Activated CD8-positive, alpha-beta memory T cell treated with anti-CD3 and anti-CD28 coated beads for 36 hours (primary cell): ENCODE results near the gene ACOT2. TPM values are rescaled to one million over a fixed set of nuclear protein-coding genes. Genes with fewer than 3 reads are reported as not detected.

Experiments
- CTCF ChIA-PET: fragments of 350-600 bp; sonication (Branson Sonifier 250); formaldehyde crosslinking; loops from one replicate; lab custom pipeline; 2021; ENCODE audit warnings: antibody characterized with exemption; lab: Charles Lee
- POLR2A ChIA-PET: fragments of 350-600 bp; sonication (Branson Sonifier 250); formaldehyde crosslinking; loops from one replicate; lab custom pipeline; 2021; ENCODE audit warnings: antibody characterized with exemption; lab: Charles Lee
- total RNA-seq, 2 experiments: library from RNA; stranded (reverse); gene quantifications; one replicate each; pipeline ENCODE4 v1.2.3, GENCODE V29; 2021

ACOT2 gene
- total RNA-seq, 2 experiments from 2014 or later, result 10.8 to 13.2 TPM

DNA sequence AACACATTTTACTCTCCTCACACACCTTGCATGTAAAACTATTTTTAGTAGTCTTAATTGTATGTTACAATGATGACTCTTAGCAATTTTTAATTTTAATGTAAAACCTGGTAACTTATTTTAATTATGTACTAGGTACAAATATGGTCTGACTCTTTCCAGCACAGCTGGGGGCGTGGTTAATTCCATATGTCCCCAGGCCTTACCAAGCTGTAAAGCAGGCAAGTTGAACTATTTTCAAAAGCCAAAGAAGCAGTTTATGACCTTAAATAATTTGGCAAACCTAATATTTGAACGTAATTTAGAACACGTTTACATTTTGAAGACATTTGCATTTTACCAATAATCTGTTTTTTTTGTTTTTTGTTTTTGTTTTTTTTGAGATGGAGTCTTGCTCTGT lies 34.0 kb downstream of the ACOT2 start:
- POLR2A ChIA-PET, result no interaction called here
- CTCF ChIA-PET, result no interaction called here

DNA sequence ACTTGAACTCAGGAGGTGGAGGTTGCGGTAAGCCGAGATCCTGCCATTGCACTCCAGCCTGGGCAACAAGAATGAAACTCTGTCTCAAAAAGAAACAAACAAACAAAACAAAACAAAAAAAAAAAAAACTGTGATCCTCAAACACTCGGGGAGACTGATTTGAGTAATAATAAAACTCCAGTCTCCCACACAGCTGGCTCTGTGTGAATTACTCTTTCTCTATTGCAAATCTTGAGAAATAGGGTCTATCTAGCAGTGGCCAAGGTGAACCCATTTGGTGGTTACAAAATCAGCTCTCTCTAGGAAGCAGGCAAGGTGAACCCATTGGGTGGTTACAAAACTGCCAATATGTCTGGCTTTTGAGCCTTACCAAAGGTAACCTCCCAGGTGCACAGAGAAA lies 37.3 kb downstream of the ACOT2 start:
- ChIA-PET POLR2A (interaction anchor here (0.7 kb wide), 1 partner anchor 276 kb away, joined by 3 read pairs; no protein-coding TSS in a partner anchor), CTCF (interaction anchor here (1.4 kb wide), 1 partner anchor 26 kb away, joined by 4 read pairs; no protein-coding TSS in a partner anchor)

DNA sequence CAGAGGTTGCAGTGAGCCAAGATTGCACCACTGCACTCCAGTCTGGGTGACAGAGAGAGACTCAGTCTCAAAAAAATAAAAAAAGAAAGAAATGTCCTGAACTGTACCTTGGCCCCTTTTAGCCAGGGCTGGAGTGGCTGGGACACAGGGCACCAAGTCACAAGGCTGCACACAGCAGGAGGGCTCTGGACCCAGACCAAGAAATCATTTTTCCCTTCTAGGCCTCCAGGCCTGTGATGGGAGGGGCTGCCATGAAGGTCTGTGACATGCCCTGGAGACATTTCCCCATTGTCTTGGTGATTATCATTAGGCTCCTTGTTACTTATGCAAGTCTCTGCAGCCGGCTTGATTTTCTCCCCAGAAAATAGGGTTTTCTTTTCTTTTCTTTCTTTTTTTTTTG lies 38.2 kb downstream of the ACOT2 start:
- CTCF ChIA-PET, result interaction anchor here (1.4 kb wide), 1 partner anchor 25 kb away, joined by 4 read pairs; no protein-coding TSS in a partner anchor
- POLR2A ChIA-PET, result no interaction called here

DNA sequence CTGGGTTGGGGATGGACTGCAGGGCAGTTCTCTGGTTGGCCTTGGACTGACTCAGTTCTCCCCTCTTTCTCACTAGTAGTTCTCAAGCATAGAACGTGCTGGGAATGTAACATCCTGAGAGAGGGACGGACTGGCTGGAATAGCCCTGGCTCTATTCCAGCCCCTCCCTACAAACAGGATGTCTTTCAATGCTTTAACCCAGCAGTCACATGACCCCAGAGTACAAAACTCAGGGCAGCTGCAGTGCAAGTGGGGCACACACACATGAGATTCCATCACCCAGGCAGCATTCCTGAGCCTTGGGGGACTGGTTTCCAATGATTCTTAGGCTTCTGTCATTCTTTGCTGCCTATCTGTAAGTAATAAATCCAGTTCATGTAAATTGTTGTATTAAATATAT lies 41.7 kb downstream of the ACOT2 start:
- CTCF ChIA-PET, result interaction anchor here (0.7 kb wide), 1 partner anchor 102 kb away, joined by 3 read pairs; no protein-coding TSS in a partner anchor

DNA sequence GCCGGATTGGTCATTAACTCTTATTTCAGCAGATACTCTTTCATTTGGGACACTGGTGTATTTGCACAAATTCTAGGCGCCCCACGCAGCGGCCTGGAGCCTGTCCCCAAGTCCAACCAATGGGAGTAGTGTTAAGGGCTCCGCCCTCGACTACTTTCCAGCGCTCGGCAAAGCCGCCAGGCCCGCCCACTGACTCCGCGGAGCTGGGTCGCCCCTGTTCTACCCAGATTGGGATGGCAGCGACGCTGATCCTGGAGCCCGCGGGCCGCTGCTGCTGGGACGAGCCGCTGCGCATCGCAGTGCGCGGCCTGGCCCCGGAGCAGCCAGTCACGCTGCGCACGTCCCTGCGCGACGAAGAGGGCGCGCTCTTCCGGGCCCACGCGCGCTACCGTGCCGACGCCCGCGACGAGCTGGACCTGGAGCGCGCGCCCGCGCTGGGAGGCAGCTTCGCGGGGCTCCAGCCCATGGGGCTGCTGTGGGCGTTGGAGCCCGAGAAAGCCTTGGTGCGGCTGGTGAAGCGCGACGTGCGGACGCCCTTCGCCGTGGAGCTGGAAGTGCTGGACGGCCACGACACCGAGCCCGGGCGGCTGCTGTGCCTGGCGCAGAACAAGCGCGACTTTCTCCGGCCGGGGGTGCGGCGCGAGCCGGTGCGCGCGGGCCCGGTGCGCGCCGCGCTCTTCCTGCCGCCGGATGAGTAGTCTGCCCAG lies 43.5 kb downstream of the ACOT2 start, which contains the start of gene ACOT6:
ACOT6 (plus strand) TSS at position 179 of the 707 bp plus-strand sequence; CDS start at position 234, 55 bp downstream.
- CTCF ChIA-PET, result interaction anchor here (0.7 to 1.4 kb wide), 3 partner anchors 14 to 42 kb away, joined by 3 to 5 read pairs (median 4); no protein-coding TSS in a partner anchor
- POLR2A ChIA-PET, result interaction anchor here (0.5 to 1.7 kb wide), 6 partner anchors 20 to 1681 kb away, joined by 3 to 8 read pairs (median 4); partner anchors contain the start of genes ACOT2, ACOT4 and RIOX1

More for the DNA sequence above, 41.7 kb downstream of the ACOT2 start:
- POLR2A ChIA-PET, result interaction anchor here (0.7 kb wide), 1 partner anchor 16 kb away, joined by 4 read pairs; no protein-coding TSS in a partner anchor

DNA sequence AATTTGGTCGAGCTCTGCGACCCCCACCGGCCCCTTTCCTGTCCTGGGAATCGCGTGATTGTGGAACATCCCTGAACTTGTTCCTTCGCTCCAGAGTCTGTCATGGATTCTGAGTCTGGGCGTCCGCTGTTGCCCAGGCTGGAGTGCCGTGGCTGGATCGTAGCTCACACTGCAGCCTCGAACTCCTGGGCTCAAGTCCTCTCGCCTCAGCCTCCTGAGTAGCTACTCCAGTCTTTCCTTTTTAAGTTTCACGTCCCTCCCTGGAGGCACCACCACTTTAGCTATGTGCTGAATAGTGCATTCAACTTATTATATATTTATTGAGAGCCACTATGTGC lies 44.0 kb downstream of the ACOT2 start:
- CTCF ChIA-PET, result interaction anchor here (0.7 to 1.4 kb wide), 3 partner anchors 13 to 42 kb away, joined by 3 to 5 read pairs (median 4); no protein-coding TSS in a partner anchor

DNA sequence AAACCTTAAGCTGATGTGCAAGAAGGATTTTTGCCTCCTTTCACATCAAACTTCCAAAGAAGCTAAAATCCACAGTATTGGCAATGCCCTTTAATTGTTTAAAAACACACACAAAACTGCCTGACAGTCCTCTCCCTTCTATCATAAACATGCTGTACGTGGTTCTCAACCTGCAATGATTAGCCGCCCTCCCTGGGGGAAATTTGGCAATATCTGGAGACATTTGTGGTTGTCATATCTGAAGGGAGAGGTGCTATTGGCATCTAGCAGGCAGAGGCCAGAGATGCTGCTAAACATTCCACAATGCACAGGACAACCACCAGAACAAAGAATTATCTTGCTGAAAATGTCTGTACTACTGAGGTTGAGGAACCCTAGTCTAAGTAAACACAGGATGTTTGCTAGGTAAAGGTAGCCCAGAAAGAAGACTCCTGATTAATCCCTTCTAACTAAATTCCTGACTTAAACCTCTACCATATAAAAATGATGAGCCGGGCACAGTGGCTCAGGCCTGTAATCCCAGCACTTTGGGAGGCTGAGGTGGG lies 44.5 kb downstream of the ACOT2 start:
- CTCF ChIA-PET, result interaction anchor here (1.4 kb wide), 1 partner anchor 43 kb away, joined by 5 read pairs; no protein-coding TSS in a partner anchor
- POLR2A ChIA-PET, result interaction anchor here (0.5 to 1.7 kb wide), 4 partner anchors 21 to 1682 kb away, joined by 4 to 8 read pairs (median 6); partner anchors contain the start of genes ACOT2 and ACOT4

More for the DNA sequence above, 44.0 kb downstream of the ACOT2 start:
- POLR2A ChIA-PET, result interaction anchor here (0.5 to 1.7 kb wide), 4 partner anchors 21 to 1682 kb away, joined by 4 to 8 read pairs (median 6); partner anchors contain the start of genes ACOT2 and ACOT4

DNA sequence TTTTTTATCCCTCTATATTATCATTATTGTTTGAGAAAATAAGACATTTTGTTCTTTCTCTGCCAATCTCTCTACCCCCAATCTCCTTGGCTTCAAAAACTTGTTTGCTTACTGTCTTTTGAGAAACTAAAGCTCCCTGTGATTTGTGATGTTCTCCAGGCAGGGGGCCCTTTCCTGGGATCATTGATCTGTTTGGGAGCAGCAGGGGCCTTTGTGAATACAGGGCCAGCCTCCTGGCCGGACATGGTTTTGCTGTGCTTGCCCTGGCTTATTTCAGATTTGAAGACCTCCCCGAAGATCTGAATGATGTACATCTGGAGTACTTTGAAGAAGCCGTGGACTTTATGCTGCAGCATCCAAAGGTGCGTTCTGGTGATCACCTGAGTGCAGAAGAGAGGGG lies 47.8 kb downstream of the ACOT2 start:
- ChIA-PET CTCF (no interaction called here), POLR2A (no interaction called here)

DNA sequence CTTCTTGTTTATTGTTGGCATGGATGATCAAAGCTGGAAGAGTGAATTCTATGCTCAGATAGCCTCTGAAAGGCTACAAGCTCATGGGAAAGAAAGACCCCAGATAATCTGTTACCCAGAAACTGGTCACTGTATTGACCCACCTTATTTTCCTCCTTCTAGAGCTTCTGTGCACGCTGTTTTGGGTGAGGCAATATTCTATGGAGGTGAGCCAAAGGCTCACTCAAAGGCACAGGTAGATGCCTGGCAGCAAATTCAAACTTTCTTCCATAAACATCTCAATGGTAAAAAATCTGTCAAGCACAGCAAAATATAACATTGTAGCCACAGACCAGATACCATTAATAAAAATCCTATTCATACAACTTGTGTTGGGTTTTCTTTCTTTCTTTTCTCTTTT lies 50.5 kb downstream of the ACOT2 start:
- POLR2A ChIA-PET, result no interaction called here
- CTCF ChIA-PET, result no interaction called here

DNA sequence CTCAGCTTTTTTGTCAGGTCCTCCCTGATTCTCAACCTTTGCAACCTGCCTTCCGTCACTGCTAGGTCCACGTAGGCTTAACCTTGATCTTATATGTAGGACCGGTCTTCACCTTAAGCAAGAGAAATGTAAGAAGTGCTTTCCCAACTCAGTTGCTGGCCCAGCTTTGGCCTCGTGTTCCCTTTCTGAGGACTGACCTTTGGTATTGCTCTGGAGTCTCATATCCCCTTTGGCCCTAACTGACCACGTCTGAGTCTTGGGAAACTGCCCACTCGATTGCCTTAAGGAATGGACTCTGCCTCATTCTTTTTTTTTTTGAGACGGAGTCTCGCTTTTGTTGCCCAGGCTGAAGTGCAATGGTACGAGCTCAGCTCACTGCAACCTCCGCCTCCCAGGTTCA lies 51.3 kb downstream of the ACOT2 start:
- ChIA-PET POLR2A (no interaction called here), CTCF (no interaction called here)

DNA sequence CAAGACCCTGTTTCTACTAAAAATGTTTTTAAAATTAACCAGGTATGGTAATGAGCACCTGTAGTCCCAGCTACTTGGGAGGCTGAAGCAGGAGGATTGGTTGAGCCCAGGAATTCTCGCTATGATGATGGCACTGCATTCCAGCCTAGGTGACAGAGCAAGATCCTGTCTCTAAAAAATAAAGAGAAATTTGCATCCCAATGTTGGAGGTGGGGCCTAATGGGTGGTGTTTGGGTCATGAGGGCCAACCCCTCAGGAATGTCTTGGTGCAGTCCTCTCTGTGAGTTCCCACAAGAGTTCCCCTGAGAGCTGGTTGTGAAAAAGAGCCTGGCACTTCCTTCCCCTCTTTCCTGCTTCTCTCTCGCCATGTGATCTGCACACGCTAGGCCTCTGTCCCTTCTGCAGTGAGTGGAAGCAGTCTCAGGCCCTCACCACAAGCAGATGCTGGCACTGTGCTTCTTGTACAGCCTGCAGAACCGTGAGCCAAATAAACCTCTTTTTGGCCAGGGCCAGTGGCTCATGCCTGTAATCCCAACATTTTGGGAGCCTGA lies 54.6 kb downstream of the ACOT2 start:
- CTCF ChIA-PET, result no interaction called here
- POLR2A ChIA-PET, result no interaction called here

Other genes with a start within 250 kb of the ACOT2 start
- gene NUMB, start 110.7 kb upstream of the ACOT2 start, total RNA-seq, result 10 to 100 TPM; 36.7 to 37.4 TPM
- 10 to 100 TPM; 25.7 to 26.2 TPM for gene RIOX1, start 78.3 kb upstream of the ACOT2 start, total RNA-seq
- under 1 TPM; 0.78 to 0.86 TPM for gene ACOT1, start 32.1 kb upstream of the ACOT2 start, total RNA-seq
- not detected for gene HEATR4, start 10.3 kb upstream of the ACOT2 start, total RNA-seq
- gene ACOT4, start 22.7 kb downstream of the ACOT2 start, total RNA-seq, result 1 to 10 TPM; 4.0 to 4.5 TPM
- gene ACOT6, start 43.3 kb downstream of the ACOT2 start, total RNA-seq, result not detected
- gene DNAL1, start 75.8 kb downstream of the ACOT2 start, total RNA-seq, result 1 to 10 TPM; 9.9 TPM
- gene PNMA1, start 145.2 kb downstream of the ACOT2 start, total RNA-seq, result 10 to 100 TPM; 43.2 to 44.7 TPM